Measurements from ENCODE around the gene PSMB1. TPM values are rescaled to one million over a fixed set of nuclear protein-coding genes. Genes with fewer than 3 reads are reported as not detected.

Gene PSMB1
- total and polyA plus RNA-seq, 2 donors (not counting 1 experiment from before 2014, with no cell fraction given) = 94.3 to 134 TPM

GRCh38 chr6:170523256-170524171 is 29.6 kb downstream of the PSMB1 start:
- ChIA-PET CTCF (interaction anchor here (1.4 to 1.6 kb wide), 2 partner anchors 692 to 734 kb away, joined by 4 to 5 read pairs; no protein-coding TSS in a partner anchor), POLR2A (no interaction called here)
- Histone ChIP-seq H3K9me3 (ENCODE audit: control extremely low read depth in 1 of 3, control insufficient read depth in 2 of 3, insufficient read depth in 1 of 3, low read length in 2 of 3) (no peaks in the 10 kb centered on the region), H4K20me1 (ENCODE audit: control insufficient read depth, insufficient read depth, low read length, poor library complexity, severe bottlenecking) (no peaks in the 10 kb centered on the region), H3K9ac (ENCODE audit: low read length) (no peak overlapping the region), H3K4me2 (replicated peaks; ENCODE audit: low read depth, low read length, poor library complexity, severe bottlenecking) (no peak overlapping the region), H2AFZ (ENCODE audit: insufficient read depth, low read depth, low read length, poor library complexity, severe bottlenecking) (no peak overlapping the region), H3K4me3 (ENCODE audit: control extremely low read depth in 1 of 5, extremely low read depth in 1 of 5, insufficient read depth in 1 of 5, low read depth in 2 of 5, low read length in 4 of 5) (no peak overlapping the region), H3K36me3 (replicated peaks in 1 of 2; ENCODE audit: control extremely low read depth in 1 of 2, control insufficient read depth in 1 of 2, extremely low read depth in 1 of 2, insufficient read depth in 2 of 2, low read length in 1 of 2) (no peaks in the 10 kb centered on the region), H3K27ac (ENCODE audit: low read length in 2 of 2) (no peak overlapping the region), H3K4me1 (ENCODE audit: control insufficient read depth in 2 of 2, insufficient read depth in 2 of 2, low read length in 2 of 2) (no peaks in the 10 kb centered on the region), H3K27me3 (replicated peaks in 1 of 4; ENCODE audit: control extremely low read depth in 1 of 4, control insufficient read depth in 3 of 4, insufficient read depth in 4 of 4, low read length in 3 of 4) (peaks cover 0 to 7% (median 2%) of the 10 kb centered on the region in 4 experiments), H3K79me2 (ENCODE audit: control insufficient read depth, insufficient read depth, low read length) (no peaks in the 10 kb centered on the region)
- no peak overlapping the region for H3K27ac Mint-ChIP-seq
- intact Hi-C loops (cut with micrococcal nuclease) = no loop called here
- H3K4me3 Mint-ChIP-seq = no peak overlapping the region
- no peaks in the 10 kb centered on the region for H3K9me3 Mint-ChIP-seq (ENCODE audit: insufficient read depth)
- peaks cover 23% of the 10 kb centered on the region for H3K27me3 Mint-ChIP-seq
- DNase-seq (no peak), ATAC-seq (ENCODE audit: low read depth) (no peak)
- TF ChIP-seq CTCF (IDR thresholded peaks at IDR 0.05) (no peak), EZH2 (IDR thresholded peaks at IDR 0.05; ENCODE audit: borderline replicate concordance, insufficient read depth, low read depth, low read length, poor library complexity, severe bottlenecking) (no peak)
- WGBS (ENCODE audit: insufficient coverage) = 23% methylated on average over 5 of the region's 9 CpGs
- no peaks in the 10 kb centered on the region for H3K4me1 Mint-ChIP-seq
